ENCODE results near the gene BCAT1.

The BCAT1 gene, protein sequence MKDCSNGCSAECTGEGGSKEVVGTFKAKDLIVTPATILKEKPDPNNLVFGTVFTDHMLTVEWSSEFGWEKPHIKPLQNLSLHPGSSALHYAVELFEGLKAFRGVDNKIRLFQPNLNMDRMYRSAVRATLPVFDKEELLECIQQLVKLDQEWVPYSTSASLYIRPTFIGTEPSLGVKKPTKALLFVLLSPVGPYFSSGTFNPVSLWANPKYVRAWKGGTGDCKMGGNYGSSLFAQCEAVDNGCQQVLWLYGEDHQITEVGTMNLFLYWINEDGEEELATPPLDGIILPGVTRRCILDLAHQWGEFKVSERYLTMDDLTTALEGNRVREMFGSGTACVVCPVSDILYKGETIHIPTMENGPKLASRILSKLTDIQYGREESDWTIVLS

DNA sequence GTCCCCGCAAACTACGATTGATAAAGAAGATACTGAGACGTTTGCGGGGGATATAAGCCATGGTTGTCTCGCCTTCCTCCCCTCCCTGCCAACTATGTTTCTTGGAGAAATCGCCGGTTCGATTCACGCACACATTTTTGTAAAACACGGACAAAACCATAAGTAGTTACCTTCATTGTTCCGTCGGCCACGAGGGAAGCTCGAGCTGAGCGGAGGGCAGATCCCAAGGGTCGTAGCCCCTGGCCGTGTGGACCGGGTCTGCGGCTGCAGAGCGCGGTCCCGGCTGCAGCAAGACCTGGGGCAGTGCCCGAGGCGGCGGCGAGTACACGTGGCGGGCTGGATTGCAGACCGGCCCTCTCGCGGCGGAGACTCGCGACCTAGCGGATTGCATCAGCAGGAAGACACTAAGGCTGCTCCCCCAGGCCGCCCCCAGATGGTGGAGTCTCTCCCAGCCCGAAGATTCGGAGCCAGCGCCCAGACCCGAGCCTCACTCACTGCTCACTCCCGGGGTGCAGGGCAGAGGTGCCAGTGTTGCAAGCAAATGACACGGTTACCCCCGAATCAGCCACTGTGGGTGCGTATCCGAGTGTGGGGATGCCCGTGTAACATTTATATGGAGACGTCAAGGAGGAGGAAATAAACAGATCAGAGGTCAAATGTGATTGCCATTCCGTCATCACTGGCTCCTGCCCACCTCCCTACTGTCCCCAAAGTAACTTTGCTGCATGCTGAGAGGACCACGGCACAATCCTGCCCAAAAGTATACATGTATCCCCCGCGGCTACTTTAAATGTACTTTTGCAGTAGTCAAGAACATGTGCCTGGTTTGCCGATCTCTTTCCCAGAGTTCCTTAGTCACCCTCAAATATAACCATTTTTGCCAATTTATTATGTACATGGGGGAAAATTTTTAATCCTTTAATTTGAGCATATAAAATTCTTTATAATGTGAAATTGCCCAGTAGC, at the start of gene BCAT1:
Gene BCAT1, minus strand, starts transcription at position 345 of the 966 bp plus-strand sequence. Its CDS starts 169 bp downstream, at position 176.
- DNase-seq (ENCODE audit: low spot score in 2 of 2) (peak; percentile 34 to 50), ATAC-seq (ENCODE audit: low read depth) (peak; percentile 61)
- Mint-ChIP-seq H3K9me3 (no peaks in the 10 kb centered on the region), H3K4me1 (peaks cover 29% of the 10 kb centered on the region), H3K36me3 (no peaks in the 10 kb centered on the region), H3K4me3 (peak within 1 kb of the TSS; percentile 96), H3K27me3 (peaks cover 21% of the 10 kb centered on the region), H3K27ac (peak within 1 kb of the TSS; percentile 78)

GRCh38 chr12:24997970-24998582, 49.2 kb upstream of the BCAT1 start:
- peak overlapping the region; percentile 72 for H3K4me3 Mint-ChIP-seq
- peak in 1 of 2 donors; percentile 26 for DNase-seq (ENCODE audit: low spot score in 2 of 2)
- no peaks in the 10 kb centered on the region for H3K9me3 Mint-ChIP-seq

DNA sequence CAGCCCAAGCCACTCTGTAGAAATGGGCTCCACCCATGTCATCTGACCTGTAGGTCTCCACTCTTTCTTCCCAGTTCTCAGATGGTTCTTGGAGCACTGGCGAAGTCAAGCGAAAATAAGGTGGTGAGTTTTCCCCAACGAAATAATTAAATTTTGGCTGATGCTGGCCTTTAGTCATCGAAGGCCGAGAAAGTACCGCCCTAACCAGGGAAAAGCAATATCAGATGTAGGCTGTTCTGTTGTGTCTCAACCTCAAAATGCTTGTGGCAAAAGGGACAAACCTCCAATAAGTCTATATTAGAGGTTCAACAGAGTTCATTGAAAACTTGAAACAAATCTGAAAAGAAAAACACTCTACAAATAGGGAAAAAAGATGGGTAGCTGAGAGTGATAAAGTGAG, 48.6 kb upstream of the BCAT1 start:
- Mint-ChIP-seq H3K36me3 (no peaks in the 10 kb centered on the region), H3K4me3 (peak overlapping the region; percentile 72), H3K27me3 (no peaks in the 10 kb centered on the region), H3K27ac (peak overlapping the region; percentile 89), H3K4me1 (peaks cover 51% of the 10 kb centered on the region), H3K9me3 (no peaks in the 10 kb centered on the region)
- DNase-seq (ENCODE audit: low spot score in 2 of 2), result no peak
- no peak for ATAC-seq (ENCODE audit: low read depth)

More at GRCh38 chr12:24997970-24998582, 49.2 kb upstream of the BCAT1 start:
- Mint-ChIP-seq H3K27me3 (no peaks in the 10 kb centered on the region), H3K27ac (peak overlapping the region; percentile 89), H3K36me3 (no peaks in the 10 kb centered on the region), H3K4me1 (peaks cover 53% of the 10 kb centered on the region)
- ATAC-seq (ENCODE audit: low read depth), result peak; percentile 72

DNA sequence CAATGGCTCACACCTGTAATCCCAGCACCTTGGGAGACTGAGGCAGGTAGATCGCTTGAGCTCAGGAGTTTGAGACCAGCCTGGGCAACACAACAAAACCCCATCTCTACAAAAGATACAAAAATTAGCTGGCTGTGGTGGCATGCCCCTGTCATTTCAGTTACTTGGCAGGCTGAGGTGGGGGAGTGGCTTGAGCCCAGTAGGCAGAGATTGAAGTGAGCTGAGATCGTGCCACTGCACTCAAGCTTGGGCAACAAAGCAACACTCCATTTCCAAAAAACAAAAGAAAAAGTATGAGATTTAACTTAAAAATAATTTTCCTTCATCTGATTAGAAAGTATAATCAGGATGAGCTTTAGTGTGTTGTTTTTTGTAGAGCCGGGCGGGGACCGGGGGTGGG, 47.9 kb upstream of the BCAT1 start:
- no peak for DNase-seq (ENCODE audit: low spot score in 2 of 2)
- no peaks in the 10 kb centered on the region for H3K9me3 Mint-ChIP-seq
- peak overlapping the region; percentile 89 for H3K27ac Mint-ChIP-seq
- H3K27me3 Mint-ChIP-seq, result no peaks in the 10 kb centered on the region
- no peaks in the 10 kb centered on the region for H3K36me3 Mint-ChIP-seq
- peak overlapping the region; percentile 24 for H3K4me3 Mint-ChIP-seq
- no peak for ATAC-seq (ENCODE audit: low read depth)
- H3K4me1 Mint-ChIP-seq, result peaks cover 52% of the 10 kb centered on the region

DNA sequence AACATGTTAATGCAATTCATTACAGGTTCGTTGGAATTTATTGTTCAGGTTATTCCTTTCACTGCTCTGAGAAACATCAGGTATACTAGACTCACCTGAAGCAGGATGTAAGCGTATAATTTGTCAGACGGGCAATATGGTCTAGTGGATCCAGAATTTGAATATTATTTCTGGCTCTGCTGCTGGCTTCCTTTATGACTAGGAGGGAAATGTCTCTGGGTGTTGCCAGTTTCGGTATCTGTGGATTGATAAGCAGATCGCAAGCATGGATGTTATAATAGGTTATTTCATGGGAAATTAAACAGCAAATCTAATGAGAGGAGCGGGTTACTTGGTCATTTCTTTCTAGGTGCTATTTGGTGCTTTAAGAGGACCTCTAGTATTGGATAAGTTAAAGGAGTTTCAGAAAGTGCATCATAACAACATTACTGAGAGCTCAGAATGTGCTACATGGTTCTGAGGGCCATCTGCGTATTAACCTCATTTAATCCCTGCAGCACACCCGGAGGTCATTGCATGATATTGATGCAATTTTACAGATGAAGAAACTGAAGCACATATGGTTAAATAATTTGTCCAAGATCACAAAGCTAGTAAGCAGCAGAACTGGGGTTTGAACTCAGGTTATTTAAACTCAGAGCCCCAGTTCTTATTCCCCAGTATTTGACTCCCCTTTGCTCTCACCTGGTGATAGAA, 47.3 kb upstream of the BCAT1 start:
- ATAC-seq (ENCODE audit: low read depth) (peak; percentile 65), DNase-seq (ENCODE audit: low spot score in 2 of 2) (peak in 1 of 2 donors; percentile 28)
- Mint-ChIP-seq H3K36me3 (no peaks in the 10 kb centered on the region), H3K27ac (peak overlapping the region; percentile 72), H3K4me1 (peaks cover 50% of the 10 kb centered on the region), H3K4me3 (peak overlapping the region; percentile 67), H3K9me3 (no peaks in the 10 kb centered on the region), H3K27me3 (no peaks in the 10 kb centered on the region)

DNA sequence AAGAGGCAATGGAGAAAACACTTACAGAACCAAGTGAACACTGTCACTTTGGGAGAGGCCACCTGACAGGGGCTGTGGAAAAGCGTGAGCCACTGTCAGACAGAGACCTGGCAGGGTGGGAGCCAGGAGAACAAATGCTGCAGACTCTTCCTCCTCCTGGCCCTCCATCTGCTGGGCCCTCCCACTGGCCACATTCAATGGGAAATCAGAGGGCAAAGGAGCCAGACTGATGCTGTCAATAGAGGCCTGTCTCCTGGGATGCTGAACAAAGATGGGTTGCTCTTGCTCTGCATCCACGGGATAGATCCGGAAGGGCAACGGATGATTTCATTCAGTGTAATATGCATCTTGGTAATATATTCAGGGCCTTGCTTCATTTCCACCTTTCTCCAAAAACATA, 44.9 kb upstream of the BCAT1 start:
- no peak overlapping the region for H3K27ac Mint-ChIP-seq
- no peaks in the 10 kb centered on the region for H3K36me3 Mint-ChIP-seq
- DNase-seq (ENCODE audit: low spot score in 2 of 2), result no peak
- H3K4me3 Mint-ChIP-seq, result no peak overlapping the region
- H3K9me3 Mint-ChIP-seq, result no peaks in the 10 kb centered on the region
- H3K27me3 Mint-ChIP-seq, result peaks cover 3% of the 10 kb centered on the region
- no peak for ATAC-seq (ENCODE audit: low read depth)
- peaks cover 37% of the 10 kb centered on the region for H3K4me1 Mint-ChIP-seq

- Mint-ChIP-seq H3K27ac (no peak overlapping the region), H3K27me3 (peaks cover 3% of the 10 kb centered on the region), H3K36me3 (no peaks in the 10 kb centered on the region), H3K4me1 (peaks cover 17% of the 10 kb centered on the region), H3K9me3 (no peaks in the 10 kb centered on the region), H3K4me3 (no peak overlapping the region)
- ATAC-seq (ENCODE audit: low read depth) (peak; percentile 78), DNase-seq (ENCODE audit: low spot score in 2 of 2) (peak in 1 of 2 donors; percentile 62)
These were observed 42.5 kb upstream of the BCAT1 start for GRCh38 chr12:24991209-24992049.

DNA sequence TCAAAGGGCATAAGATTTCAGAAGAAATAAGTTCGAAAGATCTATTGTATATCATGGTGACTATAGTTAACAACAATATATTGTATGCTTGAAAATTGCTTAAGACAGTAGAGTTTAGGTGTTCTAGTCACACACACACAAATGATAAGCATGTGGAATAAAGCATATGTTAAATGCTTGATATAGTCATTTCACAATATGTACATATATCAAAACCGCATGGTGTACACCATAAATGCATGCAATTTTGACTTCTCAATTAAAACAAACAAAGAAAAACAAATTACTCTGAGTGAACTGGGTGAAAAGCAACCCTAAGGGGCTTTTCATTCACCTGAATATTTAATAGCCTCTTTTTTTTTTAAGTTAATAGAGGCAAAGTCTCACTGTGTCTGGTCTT, 40.3 kb upstream of the BCAT1 start:
- ATAC-seq (ENCODE audit: low read depth), result no peak
- Mint-ChIP-seq H3K4me3 (no peak overlapping the region), H3K4me1 (peaks cover 5% of the 10 kb centered on the region), H3K36me3 (no peaks in the 10 kb centered on the region), H3K9me3 (no peaks in the 10 kb centered on the region), H3K27ac (no peak overlapping the region), H3K27me3 (peaks cover 3% of the 10 kb centered on the region)
- DNase-seq (ENCODE audit: low spot score in 2 of 2), result no peak

GRCh38 chr12:24982250-24982649, 33.3 kb upstream of the BCAT1 start:
- Mint-ChIP-seq H3K4me3 (no peak overlapping the region), H3K27me3 (no peaks in the 10 kb centered on the region), H3K9me3 (peaks cover 10% of the 10 kb centered on the region), H3K27ac (no peak overlapping the region), H3K4me1 (no peaks in the 10 kb centered on the region), H3K36me3 (peaks cover 3% of the 10 kb centered on the region)
- no peak for ATAC-seq (ENCODE audit: low read depth)
- no peak for DNase-seq (ENCODE audit: low spot score in 2 of 2)

- Mint-ChIP-seq H3K27ac (no peak overlapping the region), H3K4me3 (no peak overlapping the region), H3K4me1 (peaks cover 2% of the 10 kb centered on the region), H3K27me3 (no peaks in the 10 kb centered on the region), H3K36me3 (peaks cover 3% of the 10 kb centered on the region), H3K9me3 (peaks cover 10% of the 10 kb centered on the region)
- no peak for ATAC-seq (ENCODE audit: low read depth)
- DNase-seq (ENCODE audit: low spot score in 2 of 2), result no peak
These were observed 31.3 kb upstream of the BCAT1 start for GRCh38 chr12:24979976-24980730.

DNA sequence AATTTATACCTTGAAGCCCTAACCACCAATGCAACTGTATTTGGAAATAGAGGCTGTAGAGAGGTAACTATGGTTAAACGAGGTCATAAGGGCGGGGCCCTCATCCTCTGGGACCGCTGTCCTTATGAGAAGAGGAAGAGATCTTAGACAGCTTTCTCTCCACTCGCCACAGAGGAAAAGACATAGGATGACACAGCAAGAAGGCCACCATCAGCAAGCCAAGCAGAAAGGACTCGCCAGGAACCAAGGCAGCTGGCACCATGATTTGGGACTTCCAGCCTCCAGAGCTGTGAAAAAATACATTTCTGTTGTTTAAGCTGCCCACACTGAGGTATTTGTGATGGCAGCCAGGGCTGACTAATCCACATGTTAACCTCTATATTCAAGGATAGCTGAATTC, 30.4 kb upstream of the BCAT1 start:
- peaks cover 2% of the 10 kb centered on the region for H3K4me1 Mint-ChIP-seq

DNA sequence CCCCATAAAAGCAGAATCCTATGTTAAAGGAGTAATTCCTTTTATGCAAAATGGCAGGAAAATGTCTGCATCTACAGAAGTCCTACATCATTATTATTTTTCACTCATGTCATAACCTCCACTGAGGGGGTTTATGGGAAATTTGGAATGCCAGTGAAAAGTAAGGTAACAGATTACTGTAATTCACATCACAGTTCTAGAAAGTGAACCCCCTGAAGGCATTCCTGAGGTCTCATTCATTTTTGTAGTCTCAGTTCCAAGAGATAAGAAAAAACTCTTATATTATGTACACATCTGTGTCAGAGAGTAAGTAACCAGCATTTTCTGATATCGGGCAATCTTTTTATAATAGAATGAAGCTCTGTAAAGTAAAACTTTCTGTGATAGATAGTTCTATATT, 28.8 kb upstream of the BCAT1 start:
- Mint-ChIP-seq H3K4me3 (no peak overlapping the region), H3K9me3 (peaks cover 6% of the 10 kb centered on the region), H3K4me1 (peaks cover 2% of the 10 kb centered on the region), H3K27ac (no peak overlapping the region), H3K36me3 (no peaks in the 10 kb centered on the region), H3K27me3 (no peaks in the 10 kb centered on the region)
- DNase-seq (ENCODE audit: low spot score in 2 of 2) (no peak), ATAC-seq (ENCODE audit: low read depth) (no peak)

More for the DNA sequence above, 30.4 kb upstream of the BCAT1 start:
- Mint-ChIP-seq H3K36me3 (peaks cover 3% of the 10 kb centered on the region), H3K27ac (no peak overlapping the region), H3K27me3 (no peaks in the 10 kb centered on the region), H3K9me3 (peaks cover 10% of the 10 kb centered on the region), H3K4me3 (no peak overlapping the region)
- ATAC-seq (ENCODE audit: low read depth) (no peak), DNase-seq (ENCODE audit: low spot score in 2 of 2) (no peak)

Data from memory B cell (primary cell).